Skeletal muscle tissue (tissue), 4 donors: ENCODE data around the gene YIF1B. TPM values are rescaled to one million over a fixed set of nuclear protein-coding genes. Genes with fewer than 3 reads are reported as not detected.

Experiments used
- H3K27ac ChIP-seq: one replicate; pipeline ENCODE4 v1.7.0; 2013; ENCODE audit warnings: mild to moderate bottlenecking, low read depth, low read length, inconsistent platforms
- H3K27me3 ChIP-seq, 3 donors: one replicate each; pipeline ENCODE4 v1.7.0; 2013; ENCODE audit warnings: low read length in 3 of 3; ENCODE audit not compliant: control insufficient read depth in 3 of 3, insufficient read depth in 3 of 3
- H3K36me3 ChIP-seq, 3 donors: one replicate each; pipeline ENCODE4 v1.7.0; 2013; ENCODE audit warnings: low read length in 3 of 3; ENCODE audit not compliant: control insufficient read depth in 3 of 3, insufficient read depth in 3 of 3
- H3K4me1 ChIP-seq, 3 donors: one replicate each; pipeline ENCODE4 v1.7.0; 2013; ENCODE audit warnings: low read length in 3 of 3, mild to moderate bottlenecking in 3 of 3; ENCODE audit not compliant: control insufficient read depth in 3 of 3, insufficient read depth in 3 of 3
- H3K4me3 ChIP-seq, 3 donors: one replicate each; pipeline ENCODE4 v1.7.0; 2013; ENCODE audit warnings: low read length in 3 of 3
- H3K9ac ChIP-seq, 3 donors: one replicate each; pipeline ENCODE4 v1.7.0; 2013; ENCODE audit warnings: low read length in 3 of 3, mild to moderate bottlenecking in 3 of 3, moderate library complexity in 2 of 3, low read depth in 1 of 3
- H3K9me3 ChIP-seq, 3 donors: one replicate each; pipeline ENCODE4 v1.7.0; 2013; ENCODE audit warnings: low read length in 3 of 3; ENCODE audit not compliant: control insufficient read depth in 3 of 3
- total RNA-seq: library from RNA; depleted of rRNA; stranded (reverse); fragments of >200 nt; gene quantifications from one replicate; pipeline ENCODE4 v1.2.3, GENCODE V29; 2014
- donor health status: Osteomylitis.

YIF1B gene
- total RNA-seq, 1 donor from 2014 or later, result 18.3 TPM

DNA sequence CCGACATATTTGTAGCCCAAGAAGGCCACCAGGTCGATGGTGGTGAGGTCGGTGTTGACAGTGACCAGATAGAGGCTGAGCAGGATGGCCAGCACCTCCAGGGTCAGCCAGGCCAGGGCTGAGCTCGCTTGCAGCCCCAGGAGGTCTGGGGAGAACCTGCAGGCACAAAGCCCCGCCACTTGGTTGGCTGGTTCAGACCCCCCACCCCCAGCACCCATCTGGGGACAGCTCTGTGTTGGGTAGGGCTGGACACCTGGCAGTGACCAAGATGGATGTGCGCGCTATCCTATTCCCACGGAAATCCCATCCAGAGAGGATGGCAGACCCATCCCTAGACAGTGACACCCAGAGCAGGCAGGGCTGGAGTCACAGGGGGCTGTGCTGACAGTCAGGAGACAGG lies 8.2 kb downstream of the YIF1B start:
- Histone ChIP-seq H3K27me3 (no peaks in the 10 kb centered on the region), H3K36me3 (peaks cover 15 to 25% (median 19%) of the 10 kb centered on the region in 3 donors), H3K9ac (no peak overlapping the region), H3K9me3 (no peaks in the 10 kb centered on the region), H3K27ac (no peak overlapping the region), H3K4me1 (no peaks in the 10 kb centered on the region), H3K4me3 (no peak overlapping the region)

DNA sequence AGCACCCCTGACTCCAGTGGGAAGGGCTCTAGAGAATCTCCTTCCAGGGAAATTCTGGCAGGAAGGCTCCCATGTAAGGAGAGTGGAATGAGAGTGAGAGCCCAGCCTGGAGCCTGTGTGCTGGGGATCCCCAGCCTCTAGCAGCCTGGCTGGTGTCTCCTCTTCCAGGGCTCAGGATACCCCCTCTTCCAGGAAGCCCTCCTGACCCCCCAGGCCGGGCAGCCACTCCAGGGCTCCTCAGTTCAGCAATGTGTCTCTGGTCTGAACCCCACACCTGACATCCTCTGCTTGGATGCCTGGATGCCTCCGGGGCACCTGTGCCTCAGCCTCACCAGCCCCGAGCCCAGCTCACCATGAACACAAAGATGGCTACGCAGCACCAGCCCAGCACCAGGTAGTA lies 8.7 kb downstream of the YIF1B start:
- H3K4me1 ChIP-seq, result no peaks in the 10 kb centered on the region
- no peaks in the 10 kb centered on the region for H3K27me3 ChIP-seq
- no peaks in the 10 kb centered on the region for H3K9me3 ChIP-seq
- no peak overlapping the region for H3K9ac ChIP-seq
- no peak overlapping the region for H3K4me3 ChIP-seq
- H3K36me3 ChIP-seq, result peaks cover 15 to 25% (median 19%) of the 10 kb centered on the region in 3 donors
- H3K27ac ChIP-seq, result no peak overlapping the region

DNA sequence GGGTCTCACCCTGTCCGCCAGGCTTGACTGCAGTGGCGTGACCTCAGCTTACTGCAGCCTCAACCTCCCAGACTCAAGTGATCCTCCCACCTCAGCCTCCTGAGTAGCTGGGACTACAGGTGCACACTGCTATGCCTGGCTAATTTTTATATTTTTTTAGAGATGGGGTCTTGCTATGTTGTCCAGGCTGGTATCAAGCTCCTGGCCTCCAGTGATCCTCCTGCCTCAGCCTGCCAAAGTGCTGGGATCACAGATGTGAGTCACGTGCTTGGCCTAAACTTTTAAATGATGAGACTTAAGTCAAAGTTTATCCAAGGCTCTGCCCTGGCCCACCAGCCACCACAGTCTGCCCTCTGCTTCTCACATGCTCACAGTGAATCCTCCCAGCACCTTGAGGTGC lies 9.5 kb downstream of the YIF1B start:
- Histone ChIP-seq H3K4me1 (no peaks in the 10 kb centered on the region), H3K27me3 (no peaks in the 10 kb centered on the region), H3K36me3 (peaks cover 15 to 25% (median 19%) of the 10 kb centered on the region in 3 donors), H3K27ac (no peak overlapping the region), H3K4me3 (no peak overlapping the region), H3K9ac (no peak overlapping the region), H3K9me3 (no peaks in the 10 kb centered on the region)

DNA sequence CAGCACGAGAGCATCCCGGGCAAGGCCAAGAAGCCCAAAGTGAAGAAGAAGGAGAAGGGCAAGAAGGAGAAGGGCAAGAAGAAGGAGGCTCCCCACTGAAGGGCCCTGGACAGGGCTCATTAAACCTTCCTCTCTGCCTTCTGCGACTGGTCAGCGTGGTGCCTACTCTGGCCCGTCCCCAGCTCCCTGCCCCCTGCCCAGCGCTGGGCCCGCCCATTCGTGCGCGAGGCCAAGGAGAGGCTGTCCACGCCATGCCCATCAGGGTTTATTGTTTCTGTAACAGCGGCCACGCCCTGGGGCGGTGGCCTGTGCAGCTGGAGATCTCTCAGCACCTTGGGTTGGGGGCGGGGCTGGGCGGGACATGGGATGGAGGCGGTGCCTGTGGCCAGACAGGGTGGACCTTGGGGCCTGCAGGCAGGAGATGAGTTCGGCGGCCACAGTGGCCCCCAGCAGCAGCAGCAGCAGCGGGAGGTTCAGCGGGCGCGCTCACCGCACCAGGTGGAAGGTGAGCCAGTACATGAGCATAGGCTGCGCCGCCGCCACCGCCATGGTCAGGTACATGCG lies 10.8 kb downstream of the YIF1B start:
- H3K9ac ChIP-seq, result no peak overlapping the region
- H3K4me1 ChIP-seq, result peaks cover 0 to 3% (median 0%) of the 10 kb centered on the region in 3 donors
- no peaks in the 10 kb centered on the region for H3K27me3 ChIP-seq
- peak overlapping the region in 1 of 3 donors; percentile 41 for H3K4me3 ChIP-seq
- H3K36me3 ChIP-seq, result peaks cover 15 to 23% (median 19%) of the 10 kb centered on the region in 3 donors
- H3K9me3 ChIP-seq, result no peaks in the 10 kb centered on the region
- H3K27ac ChIP-seq, result no peak overlapping the region

DNA sequence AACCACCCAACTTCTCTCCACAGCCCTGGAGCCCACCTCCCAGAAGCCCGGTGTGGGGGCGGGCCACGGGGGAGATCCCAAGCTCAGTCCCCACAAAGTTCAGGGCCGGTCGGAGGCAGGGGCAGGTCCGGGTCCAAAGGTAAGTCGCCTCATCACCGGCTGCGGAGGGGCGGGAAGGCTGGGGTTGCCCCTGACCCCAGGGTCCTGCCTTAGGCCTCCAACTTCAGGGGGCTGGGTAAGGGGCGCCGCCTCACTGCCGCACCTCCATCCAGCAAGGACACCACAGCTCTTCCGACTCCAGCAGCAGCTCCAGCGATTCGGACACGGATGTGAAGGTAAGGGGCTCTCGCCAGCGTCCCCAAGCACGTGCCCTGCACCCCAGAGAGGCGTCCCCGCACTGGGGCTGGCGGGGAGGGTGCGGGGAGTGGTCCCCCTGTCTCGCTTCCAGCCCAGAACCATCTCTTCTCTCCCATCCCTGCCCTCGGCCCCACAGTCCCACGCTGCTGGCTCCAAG lies 11.3 kb downstream of the YIF1B start:
- Histone ChIP-seq H3K36me3 (peaks cover 15 to 23% (median 19%) of the 10 kb centered on the region in 3 donors), H3K9ac (peak overlapping the region in 1 of 3 donors; percentile 8), H3K4me3 (peak overlapping the region in 1 of 3 donors; percentile 41), H3K4me1 (peaks cover 0 to 3% (median 0%) of the 10 kb centered on the region in 3 donors), H3K9me3 (no peaks in the 10 kb centered on the region), H3K27ac (no peak overlapping the region), H3K27me3 (no peaks in the 10 kb centered on the region)

DNA sequence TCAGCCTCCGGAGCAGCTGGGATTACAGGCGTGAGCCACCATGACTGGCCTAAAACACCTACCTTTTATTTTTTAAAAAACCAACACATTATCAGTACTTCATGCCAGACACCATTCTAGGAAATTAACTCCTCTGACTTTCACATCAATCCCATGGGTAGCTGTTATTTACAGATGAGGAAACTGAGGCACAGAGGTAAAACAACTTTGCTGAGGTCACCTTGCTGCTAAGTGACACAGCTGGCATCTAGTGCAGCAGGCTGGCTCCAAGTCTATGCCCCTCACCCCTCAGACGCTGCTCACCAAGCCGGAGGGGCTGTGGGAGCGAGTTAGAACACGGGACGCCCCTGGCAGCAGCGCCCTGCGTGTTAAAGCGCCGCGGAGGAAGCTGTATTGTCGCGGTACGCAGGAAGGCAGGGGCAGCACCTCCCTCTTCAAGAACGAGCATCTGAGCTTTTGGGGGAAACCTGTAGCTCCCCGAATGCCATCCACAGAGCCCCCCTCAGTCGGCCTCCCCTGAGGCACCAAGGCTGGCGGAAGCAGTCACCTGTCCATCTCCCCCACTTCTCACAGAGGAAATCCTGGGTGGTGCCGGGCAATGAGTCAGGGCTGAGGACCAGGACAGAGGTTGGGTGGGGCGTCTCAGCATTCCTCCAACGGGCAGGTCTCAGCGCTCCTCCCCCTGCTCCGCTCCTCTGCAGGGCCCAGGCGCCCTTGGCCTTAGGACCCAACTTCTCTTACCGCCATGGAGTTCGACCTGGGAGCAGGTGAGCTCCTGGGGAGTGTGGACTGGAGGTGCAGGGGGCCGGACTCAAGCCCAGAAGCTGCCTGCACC lies 12.0 kb downstream of the YIF1B start, which contains the start of gene C19orf33:
Gene C19orf33 (plus strand): TSS at position 735 of the 835 bp plus-strand sequence. CDS start 11 bp downstream, at position 746.
- Histone ChIP-seq H3K4me1 (peaks cover 0 to 3% (median 0%) of the 10 kb centered on the region in 3 donors), H3K4me3 (peak within 1 kb of the TSS in 1 of 3 donors; percentile 41), H3K9ac (peak within 1 kb of the TSS in 1 of 3 donors; percentile 8), H3K36me3 (peaks cover 15 to 20% (median 19%) of the 10 kb centered on the region in 3 donors), H3K9me3 (no peaks in the 10 kb centered on the region), H3K27me3 (no peaks in the 10 kb centered on the region), H3K27ac (no peak within 1 kb of the TSS)

DNA sequence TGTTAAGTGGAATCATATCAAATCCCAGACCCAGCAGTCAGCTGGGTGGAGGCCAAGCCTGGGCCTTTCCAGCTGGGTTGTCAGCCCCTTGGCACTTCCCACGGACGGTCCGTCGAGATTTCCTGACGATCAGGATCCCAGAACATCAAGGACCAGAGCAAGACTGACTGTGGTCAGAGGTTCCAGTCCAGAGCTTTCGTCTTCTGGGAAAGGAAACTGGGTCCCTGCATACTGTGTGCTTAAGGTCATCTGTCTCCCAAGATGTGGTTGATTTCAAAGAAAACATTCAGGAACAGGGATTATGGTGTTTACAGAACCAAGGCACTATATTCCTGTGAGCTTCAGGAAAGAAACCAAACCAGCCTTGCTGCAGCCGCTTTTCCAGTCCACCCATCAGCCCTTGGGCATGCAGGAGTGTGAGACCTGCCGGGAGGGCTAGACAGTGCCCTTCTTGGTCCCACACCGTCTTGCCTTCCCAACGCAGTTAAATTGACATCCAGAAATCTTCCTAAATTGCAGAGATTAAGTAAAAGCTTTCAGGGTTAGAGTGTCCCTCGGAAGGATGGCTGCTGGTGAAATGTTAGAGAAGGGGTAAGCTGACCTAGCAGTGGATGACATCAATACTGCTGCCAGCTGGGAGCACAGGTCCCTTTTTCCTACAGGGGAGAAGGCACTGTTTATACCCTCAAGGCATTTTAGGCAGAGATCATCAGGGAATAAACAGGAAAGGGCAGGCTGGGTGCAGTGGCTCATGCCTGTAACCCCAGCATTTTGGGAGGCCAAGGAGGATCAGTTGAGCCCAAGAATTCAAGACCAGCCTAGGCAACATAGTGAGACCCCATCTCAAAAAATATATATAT lies 16.7 kb downstream of the YIF1B start:
- H3K27ac ChIP-seq, result no peak overlapping the region
- H3K9me3 ChIP-seq, result no peaks in the 10 kb centered on the region
- H3K4me1 ChIP-seq, result peaks cover 0 to 3% (median 0%) of the 10 kb centered on the region in 3 donors
- no peaks in the 10 kb centered on the region for H3K27me3 ChIP-seq
- no peak overlapping the region for H3K4me3 ChIP-seq
- no peaks in the 10 kb centered on the region for H3K36me3 ChIP-seq
- H3K9ac ChIP-seq, result no peak overlapping the region

DNA sequence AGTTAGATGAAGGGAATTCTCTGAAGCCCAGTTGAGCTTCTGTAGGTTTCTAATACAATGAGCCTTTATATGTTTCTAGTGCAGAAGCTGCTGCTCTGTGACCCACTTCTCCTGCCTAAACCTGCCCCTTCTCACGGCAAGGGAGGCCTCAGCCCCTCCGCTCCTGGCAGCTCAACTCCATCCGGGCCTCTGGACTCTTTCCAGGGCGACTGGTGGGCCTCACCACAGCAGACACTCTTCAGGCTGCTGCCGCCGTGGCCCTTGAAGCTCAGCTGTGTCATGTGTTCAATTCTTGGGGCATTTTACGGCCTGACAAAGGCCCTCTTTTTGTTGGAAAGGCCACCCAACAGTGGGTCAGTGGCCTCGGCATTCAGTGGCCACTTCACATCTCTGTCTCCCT lies 21.7 kb downstream of the YIF1B start:
- no peak overlapping the region for H3K9ac ChIP-seq
- H3K27ac ChIP-seq, result no peak overlapping the region
- no peak overlapping the region for H3K4me3 ChIP-seq
- H3K9me3 ChIP-seq, result no peaks in the 10 kb centered on the region
- H3K27me3 ChIP-seq, result no peaks in the 10 kb centered on the region
- H3K4me1 ChIP-seq, result no peaks in the 10 kb centered on the region
- no peaks in the 10 kb centered on the region for H3K36me3 ChIP-seq

DNA sequence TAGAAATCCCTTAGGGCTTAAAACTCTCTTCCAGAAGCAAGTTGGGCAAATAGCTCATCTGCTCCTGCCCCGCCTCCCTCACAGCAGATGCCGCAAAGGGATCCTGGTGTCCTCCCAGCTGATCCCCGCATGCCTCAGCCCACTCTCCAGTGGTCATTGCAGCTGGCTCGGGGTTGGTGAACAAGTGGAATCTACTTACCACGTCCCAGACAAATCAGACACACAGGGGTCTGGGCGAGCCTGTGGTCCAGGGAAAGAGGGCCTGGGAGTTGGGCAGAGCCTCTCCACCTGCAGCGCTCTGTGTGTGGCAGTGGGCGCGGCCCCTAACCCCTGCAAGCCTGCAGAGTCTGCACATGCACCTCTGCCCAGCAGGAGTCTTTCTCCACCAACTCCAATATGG lies 22.5 kb downstream of the YIF1B start:
- H3K9ac ChIP-seq, result no peak overlapping the region
- H3K27me3 ChIP-seq, result peaks cover 0 to 5% (median 0%) of the 10 kb centered on the region in 3 donors
- no peaks in the 10 kb centered on the region for H3K9me3 ChIP-seq
- H3K27ac ChIP-seq, result no peak overlapping the region
- H3K36me3 ChIP-seq, result no peaks in the 10 kb centered on the region
- H3K4me1 ChIP-seq, result no peaks in the 10 kb centered on the region
- no peak overlapping the region for H3K4me3 ChIP-seq
